NT2/D1 (cell line): ENCODE results near the gene CHFR.

Source experiments
- YY1 ChIP-seq: IDR thresholded peaks from 2 replicates; pipeline ENCODE4 v1.6.1; 2011; ENCODE audit not compliant: insufficient read length, insufficient read depth
- ZNF274 ChIP-seq: IDR thresholded peaks from 2 replicates; pipeline ENCODE4 v1.6.1; 2011; ENCODE audit warnings: mild to moderate bottlenecking, low read depth, low read length

- TF ChIP-seq ZNF274 (no peak), YY1 (no peak)
Measured at GRCh38 chr12:132853285-132854092, 33.9 kb downstream of the CHFR start.
